ENCODE data around the gene CRTC1.

Gene CRTC1

GRCh38 chr19:18666317-18666716 lies 17.2 kb upstream of the CRTC1 start:
- H3K9me2 ChIP-seq (replicated peaks; ENCODE audit: insufficient read depth, low read length), result no peaks in the 10 kb centered on the region
- TF ChIP-seq CTCF (IDR thresholded peaks at IDR 0.05; ENCODE audit: insufficient read depth, low read length, poor library complexity, severe bottlenecking), result no peak
- no peak for TF ChIP-seq EZH2phosphoT487 (conservative IDR thresholded peaks at IDR 0.05; ENCODE audit: low read length)
- no peak overlapping the region for H3K9ac ChIP-seq (ENCODE audit: low read length)
- no peak overlapping the region for H3K4me3 ChIP-seq (ENCODE audit: insufficient read depth, low read length, poor library complexity, severe bottlenecking)
- no peaks in the 10 kb centered on the region for H3K79me2 ChIP-seq (ENCODE audit: insufficient read depth, low read length)
- H3F3A ChIP-seq (ENCODE audit: insufficient read depth), result no peaks in the 10 kb centered on the region
- no peaks in the 10 kb centered on the region for H3K9me3 ChIP-seq (ENCODE audit: insufficient read depth, low read length)
- no peak overlapping the region for H2AFZ ChIP-seq (ENCODE audit: low read depth, low read length, severe bottlenecking)
- no peaks in the 10 kb centered on the region for H3K36me3 ChIP-seq (ENCODE audit: low read length)
- no peaks in the 10 kb centered on the region for H4K20me1 ChIP-seq (ENCODE audit: low read depth, low read length)
- H3K27me3 ChIP-seq (ENCODE audit: low read length), result no peaks in the 10 kb centered on the region
- H3K4me2 ChIP-seq (ENCODE audit: low read depth, low read length, poor library complexity, severe bottlenecking), result no peak overlapping the region
- H3K27ac ChIP-seq (ENCODE audit: low read depth, low read length), result no peak overlapping the region

- no peaks in the 10 kb centered on the region for H3K79me2 ChIP-seq (ENCODE audit: insufficient read depth, low read length)
- no peaks in the 10 kb centered on the region for H4K20me1 ChIP-seq (ENCODE audit: low read depth, low read length)
- no peaks in the 10 kb centered on the region for H3K36me3 ChIP-seq (ENCODE audit: low read length)
- no peak overlapping the region for H3K9ac ChIP-seq (ENCODE audit: low read length)
- H3K27ac ChIP-seq (ENCODE audit: low read depth, low read length), result no peak overlapping the region
- no peaks in the 10 kb centered on the region for H3K9me3 ChIP-seq (ENCODE audit: insufficient read depth, low read length)
- H3K4me3 ChIP-seq (ENCODE audit: insufficient read depth, low read length, poor library complexity, severe bottlenecking), result no peak overlapping the region
- no peaks in the 10 kb centered on the region for H3K9me2 ChIP-seq (replicated peaks; ENCODE audit: insufficient read depth, low read length)
- H3K4me2 ChIP-seq (ENCODE audit: low read depth, low read length, poor library complexity, severe bottlenecking), result no peak overlapping the region
- H2AFZ ChIP-seq (ENCODE audit: low read depth, low read length, severe bottlenecking), result no peak overlapping the region
- TF ChIP-seq CTCF (IDR thresholded peaks at IDR 0.05; ENCODE audit: insufficient read depth, low read length, poor library complexity, severe bottlenecking), result no peak
- no peak for TF ChIP-seq EZH2phosphoT487 (conservative IDR thresholded peaks at IDR 0.05; ENCODE audit: low read length)
- H3F3A ChIP-seq (ENCODE audit: insufficient read depth), result no peaks in the 10 kb centered on the region
- no peaks in the 10 kb centered on the region for H3K27me3 ChIP-seq (ENCODE audit: low read length)
These were observed 16.7 kb upstream of the CRTC1 start for GRCh38 chr19:18666784-18667183.

GRCh38 chr19:18667531-18668251 lies 15.8 kb upstream of the CRTC1 start:
- Histone ChIP-seq H3K4me3 (ENCODE audit: insufficient read depth, low read length, poor library complexity, severe bottlenecking) (no peak overlapping the region), H3K9me3 (ENCODE audit: insufficient read depth, low read length) (no peaks in the 10 kb centered on the region), H3K9me2 (replicated peaks; ENCODE audit: insufficient read depth, low read length) (no peaks in the 10 kb centered on the region), H3K27me3 (ENCODE audit: low read length) (no peaks in the 10 kb centered on the region), H3K27ac (ENCODE audit: low read depth, low read length) (no peak overlapping the region), H3F3A (ENCODE audit: insufficient read depth) (no peaks in the 10 kb centered on the region), H3K79me2 (ENCODE audit: insufficient read depth, low read length) (no peaks in the 10 kb centered on the region), H2AFZ (ENCODE audit: low read depth, low read length, severe bottlenecking) (no peak overlapping the region), H3K4me2 (ENCODE audit: low read depth, low read length, poor library complexity, severe bottlenecking) (no peak overlapping the region), H3K36me3 (ENCODE audit: low read length) (no peaks in the 10 kb centered on the region), H4K20me1 (ENCODE audit: low read depth, low read length) (no peaks in the 10 kb centered on the region), H3K9ac (ENCODE audit: low read length) (no peak overlapping the region)
- TF ChIP-seq EZH2phosphoT487 (conservative IDR thresholded peaks at IDR 0.05; ENCODE audit: low read length) (no peak), CTCF (IDR thresholded peaks at IDR 0.05; ENCODE audit: insufficient read depth, low read length, poor library complexity, severe bottlenecking) (no peak)

Data from SU-DHL-6 (cell line).